Measurements from ENCODE around the gene DAND5. TPM values are rescaled to one million over a fixed set of nuclear protein-coding genes. Genes with fewer than 3 reads are reported as not detected.
A peak's percentile ranks its signal among the peaks of the same experiment; 100 is the strongest.

The DAND5 gene
- total and polyA plus RNA-seq, 2 of the 13 experiments (the other 11 are each of a cell fraction or from before 2014, with no cell fraction given) = 0.04 TPM; not detected in 1

- TF ChIP-seq ZNF550 (CRISPR knock-in tag; IDR thresholded peaks at IDR 0.05; ENCODE audit: borderline replicate concordance) (no peak), NPAS2 (CRISPR knock-in tag; IDR thresholded peaks at IDR 0.05; ENCODE audit: borderline replicate concordance) (no peak), ZNF18 (CRISPR knock-in tag; IDR thresholded peaks at IDR 0.05; ENCODE audit: insufficient replicate concordance) (no peak), ZFP91 (CRISPR knock-in tag; IDR thresholded peaks at IDR 0.05; ENCODE audit: borderline replicate concordance) (no peak), TFE3 (CRISPR knock-in tag; IDR thresholded peaks at IDR 0.05) (0 out of 2 replicates have a peak, but pooled peaks have one; percentile 18), FUBP1 (CRISPR knock-in tag; IDR thresholded peaks at IDR 0.05; ENCODE audit: borderline replicate concordance) (no peak), KLF16 (CRISPR knock-in tag; IDR thresholded peaks at IDR 0.05) (no peak), ZNF121 (CRISPR knock-in tag; IDR thresholded peaks at IDR 0.05) (no peak), ZNF7 (CRISPR knock-in tag; IDR thresholded peaks at IDR 0.05) (no peak), PBX2 (CRISPR knock-in tag; IDR thresholded peaks at IDR 0.05) (no peak), SKI (IDR thresholded peaks at IDR 0.05; ENCODE audit: partially characterized antibody) (no peak), TFDP1 (CRISPR knock-in tag; IDR thresholded peaks at IDR 0.05; ENCODE audit: borderline replicate concordance) (no peak), KLF15 (CRISPR knock-in tag; IDR thresholded peaks at IDR 0.05; ENCODE audit: borderline replicate concordance) (no peak), TGIF2 (CRISPR knock-in tag; IDR thresholded peaks at IDR 0.05) (no peak), CHD4 (IDR thresholded peaks at IDR 0.05; ENCODE audit: borderline replicate concordance, low read length) (no peak)
- TF ChIP-seq, protein P1, sequence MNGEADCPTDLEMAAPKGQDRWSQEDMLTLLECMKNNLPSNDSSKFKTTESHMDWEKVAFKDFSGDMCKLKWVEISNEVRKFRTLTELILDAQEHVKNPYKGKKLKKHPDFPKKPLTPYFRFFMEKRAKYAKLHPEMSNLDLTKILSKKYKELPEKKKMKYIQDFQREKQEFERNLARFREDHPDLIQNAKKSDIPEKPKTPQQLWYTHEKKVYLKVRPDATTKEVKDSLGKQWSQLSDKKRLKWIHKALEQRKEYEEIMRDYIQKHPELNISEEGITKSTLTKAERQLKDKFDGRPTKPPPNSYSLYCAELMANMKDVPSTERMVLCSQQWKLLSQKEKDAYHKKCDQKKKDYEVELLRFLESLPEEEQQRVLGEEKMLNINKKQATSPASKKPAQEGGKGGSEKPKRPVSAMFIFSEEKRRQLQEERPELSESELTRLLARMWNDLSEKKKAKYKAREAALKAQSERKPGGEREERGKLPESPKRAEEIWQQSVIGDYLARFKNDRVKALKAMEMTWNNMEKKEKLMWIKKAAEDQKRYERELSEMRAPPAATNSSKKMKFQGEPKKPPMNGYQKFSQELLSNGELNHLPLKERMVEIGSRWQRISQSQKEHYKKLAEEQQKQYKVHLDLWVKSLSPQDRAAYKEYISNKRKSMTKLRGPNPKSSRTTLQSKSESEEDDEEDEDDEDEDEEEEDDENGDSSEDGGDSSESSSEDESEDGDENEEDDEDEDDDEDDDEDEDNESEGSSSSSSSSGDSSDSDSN (CRISPR knock-in tag; IDR thresholded peaks at IDR 0.05) = 0 out of 2 replicates have a peak, but pooled peaks have one; percentile 52
Observed at GRCh38 chr19:12937093-12937926, 32.1 kb upstream of the DAND5 start (continued).

All from HepG2 (cell line).